Stimulated activated CD8-positive, alpha-beta memory T cell treated with anti-CD3 and anti-CD28 coated beads, Interleukin-4, amount 100 ng/mL, for 1 hour (primary cell): ENCODE results near the gene PRKAG2.

Experiments
- DNase-seq, 2 donors: peaks; one replicate each; pipeline ENCODE4 v3.0.0-alpha.2; 2020; ENCODE audit warnings: low read depth in 2 of 2, low spot score in 1 of 2

Gene PRKAG2

GRCh38 chr7:151900986-151901621 is 24.2 kb upstream of the PRKAG2 start:
- no peak for DNase-seq

DNA sequence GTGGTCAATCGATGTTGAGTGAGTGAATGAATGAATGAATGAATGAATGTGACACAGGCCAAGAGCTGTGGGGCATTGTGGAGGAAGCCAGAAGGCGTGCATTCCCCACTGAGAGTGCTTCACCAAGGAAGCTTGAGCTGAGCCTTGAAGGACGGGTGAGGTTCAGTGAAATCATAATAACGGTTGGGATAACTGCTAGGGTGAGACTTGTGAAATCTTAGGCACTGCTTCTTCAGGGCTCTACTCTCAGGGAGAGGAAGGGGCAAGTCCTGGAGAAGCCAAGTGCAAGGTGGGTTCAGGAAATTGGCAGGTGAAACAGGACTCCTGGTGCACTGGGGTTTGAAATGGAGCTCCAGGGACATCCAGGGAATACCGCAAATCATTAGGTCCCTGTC is 23.7 kb upstream of the PRKAG2 start:
- no peak for DNase-seq

GRCh38 chr7:151899513-151900360 is 22.8 kb upstream of the PRKAG2 start:
- DNase-seq: no peak

DNA sequence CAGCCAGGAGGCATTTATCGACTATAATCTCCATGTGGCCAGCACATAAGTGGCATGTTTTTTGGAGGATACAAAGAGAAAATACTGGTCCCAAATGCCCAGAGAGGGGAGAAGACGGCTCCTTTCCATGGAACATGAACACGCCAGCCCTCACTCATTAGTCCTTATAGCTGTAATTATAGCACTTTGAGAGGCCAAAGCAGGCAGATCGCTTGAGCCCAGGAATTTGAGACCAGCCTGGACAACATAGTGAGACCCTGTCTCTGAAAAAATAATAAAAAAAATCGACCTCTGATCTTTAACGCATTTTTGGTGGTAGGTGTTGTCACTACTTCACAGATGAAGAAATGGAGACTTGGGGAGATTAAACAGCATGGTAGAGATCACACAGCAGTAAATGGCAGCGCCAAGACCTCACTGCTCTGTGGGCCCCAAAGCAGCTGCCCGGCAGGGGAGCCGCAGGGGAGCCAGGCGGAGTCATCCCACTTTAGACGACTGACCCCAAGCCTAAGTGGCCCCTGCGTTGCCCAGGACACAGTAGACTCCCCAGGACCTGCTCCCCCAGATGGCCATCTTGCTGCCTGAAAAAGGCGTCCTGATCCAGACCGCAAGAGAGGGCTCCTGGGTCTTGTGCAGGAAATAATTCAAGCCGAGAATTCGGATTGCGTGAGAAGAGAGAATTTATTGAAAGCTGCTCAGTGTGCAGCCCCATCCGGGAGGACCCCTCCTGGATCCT is 21.2 kb upstream of the PRKAG2 start:
- no peak for DNase-seq

- DNase-seq: no peak
Measured at GRCh38 chr7:151897161-151897731, 20.3 kb upstream of the PRKAG2 start.

- no peak for DNase-seq
Measured at GRCh38 chr7:151896486-151896885, 19.6 kb upstream of the PRKAG2 start.

GRCh38 chr7:151896086-151896485 is 19.2 kb upstream of the PRKAG2 start:
- no peak for DNase-seq

DNA sequence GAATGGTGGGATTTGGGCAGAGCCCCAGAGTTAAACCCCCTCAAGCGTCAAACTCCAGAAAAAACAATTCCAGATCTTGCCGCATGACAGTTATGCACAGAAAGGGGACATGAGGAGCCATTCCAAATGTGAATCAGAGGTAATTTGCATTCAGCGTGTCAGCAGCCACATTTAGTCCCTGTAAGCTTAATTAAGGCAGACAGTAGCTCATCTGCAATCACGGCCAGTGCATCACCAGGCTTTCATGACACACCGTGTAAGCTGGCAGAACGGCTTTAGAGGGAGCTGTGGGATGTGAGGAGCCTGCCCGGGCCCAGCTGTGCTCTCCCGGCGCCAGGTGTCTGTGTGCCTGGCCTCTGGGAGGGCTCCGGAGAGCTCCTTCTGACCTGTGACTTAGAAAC is 18.7 kb upstream of the PRKAG2 start:
- DNase-seq: no peak

DNA sequence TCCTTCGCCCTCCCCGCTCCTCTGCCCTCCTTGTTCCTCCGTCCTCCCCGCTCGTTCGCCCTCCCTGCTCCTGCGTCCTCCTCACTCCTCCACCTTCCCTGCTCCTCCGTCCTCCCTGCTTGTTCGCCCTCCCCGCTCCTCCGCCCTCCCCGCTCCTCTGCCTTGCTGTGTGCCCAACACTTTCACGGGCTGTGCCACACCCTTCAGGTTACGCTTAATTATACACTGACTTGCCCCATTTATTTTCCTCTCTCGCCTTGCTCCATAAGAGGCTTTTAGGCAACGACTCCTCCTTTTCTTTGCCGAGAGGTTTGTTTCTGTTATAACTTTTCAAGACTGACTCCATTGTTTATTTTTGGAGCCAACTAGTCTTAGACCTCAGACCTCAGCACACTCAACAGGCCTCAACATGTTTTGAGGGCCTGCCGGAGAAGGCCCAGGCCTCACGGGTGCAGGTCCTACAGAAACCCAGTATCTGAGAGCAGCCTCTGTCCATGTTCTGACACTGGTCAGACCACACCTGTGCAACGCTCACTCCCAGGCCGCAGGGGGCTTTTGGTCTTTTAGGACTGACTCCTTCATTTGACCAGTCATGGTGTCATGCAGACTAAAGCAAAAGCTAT is 18.2 kb upstream of the PRKAG2 start:
- no peak for DNase-seq

- no peak for DNase-seq
Measured at GRCh38 chr7:151894111-151895007, 17.4 kb upstream of the PRKAG2 start.

DNA sequence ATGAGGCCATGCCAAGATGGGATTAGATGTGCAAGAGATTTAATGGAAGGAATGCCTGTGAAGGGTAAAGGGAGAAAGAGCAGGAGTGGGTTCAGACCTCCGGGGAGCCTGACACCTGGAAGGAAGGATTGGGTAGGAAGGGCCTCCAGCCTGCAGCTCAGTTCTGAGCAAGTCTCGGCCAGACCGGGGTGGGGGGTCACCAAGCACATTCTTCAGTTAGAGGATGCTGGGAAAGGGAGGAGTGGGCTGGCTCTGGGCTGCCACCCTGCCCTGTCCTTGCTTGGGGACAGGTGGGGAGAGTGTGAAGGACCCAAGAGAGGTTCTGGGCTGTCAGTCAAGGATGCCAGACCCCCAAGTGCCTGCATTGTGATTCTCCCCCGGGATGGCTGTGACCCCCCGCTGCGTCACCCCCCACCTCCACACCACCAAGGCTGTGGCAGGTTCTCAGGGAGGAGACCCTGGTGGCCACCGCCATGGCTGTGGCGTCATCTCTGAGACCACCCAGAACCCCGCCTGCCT is 16.5 kb upstream of the PRKAG2 start:
- no peak for DNase-seq

- DNase-seq: no peak
Measured at GRCh38 chr7:151891753-151892152, 14.8 kb upstream of the PRKAG2 start.

- DNase-seq: no peak
Measured at GRCh38 chr7:151891182-151891581, 14.3 kb upstream of the PRKAG2 start.

DNA sequence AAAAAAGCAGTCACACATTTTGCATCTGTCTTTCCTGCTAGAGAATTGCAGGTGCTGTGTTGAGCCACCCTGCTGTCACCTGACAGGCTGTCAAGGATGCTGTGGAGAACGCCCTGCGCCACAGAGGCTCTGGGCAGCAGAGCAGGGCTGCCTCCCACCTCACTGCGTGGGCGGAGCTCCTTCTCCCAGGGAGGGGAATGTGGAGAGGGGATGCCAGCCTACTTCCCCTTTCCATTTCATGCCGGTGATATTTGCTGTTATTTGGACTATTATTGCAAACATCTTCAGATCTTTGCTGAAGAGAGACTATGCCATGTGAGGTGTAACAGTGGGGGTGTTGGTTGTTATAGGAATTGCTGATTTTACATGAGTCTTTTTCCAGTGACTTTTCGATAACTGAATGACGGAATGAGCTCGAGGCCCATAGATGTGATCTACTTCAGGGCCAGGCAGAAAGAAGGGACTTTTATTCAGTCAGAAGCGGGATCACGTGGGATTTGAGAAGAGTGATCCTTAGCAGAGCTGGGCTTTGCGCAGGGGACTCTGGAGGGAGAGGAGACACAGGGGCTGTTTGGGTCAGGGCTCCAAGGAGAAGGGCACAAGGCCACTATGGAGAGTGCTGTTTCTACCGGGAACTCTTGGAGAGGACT is 13.6 kb upstream of the PRKAG2 start:
- no peak for DNase-seq

GRCh38 chr7:151889406-151890354 is 12.8 kb upstream of the PRKAG2 start:
- no peak for DNase-seq

- DNase-seq: no peak
Measured at GRCh38 chr7:151888079-151889067, 11.5 kb upstream of the PRKAG2 start.

- DNase-seq: no peak
Measured at GRCh38 chr7:151886783-151887182, 9.9 kb upstream of the PRKAG2 start.
